ENCODE data around the gene OGFOD1. TPM values are rescaled to one million over a fixed set of nuclear protein-coding genes. Genes with fewer than 3 reads are reported as not detected.

Gene OGFOD1
- total RNA-seq, 1 donor from 2014 or later, result 87.0 TPM

- Mint-ChIP-seq H3K4me1 (peaks cover 40% of the 10 kb centered on the region), H3K36me3 (ENCODE audit: low read depth) (peaks cover 51% of the 10 kb centered on the region), H3K27ac (peak overlapping the region; percentile 95), H3K9me3 (no peaks in the 10 kb centered on the region), H3K4me3 (peak overlapping the region; percentile 94), H3K27me3 (no peaks in the 10 kb centered on the region)
- intact Hi-C loops (cut with micrococcal nuclease), result loop anchor here (2.0 to 10.0 kb wide), 3 partner anchors 252 to 734 kb away; partner anchors contain the start of genes HERPUD1, PSME3IP1 and RSPRY1
- peak; percentile 68 for DNase-seq
Observed at GRCh38 chr16:56450275-56450985, 924 bp upstream of the OGFOD1 start.

GRCh38 chr16:56451753-56452689 lies 667 bp downstream of the OGFOD1 start:
- Mint-ChIP-seq H3K4me3 (peak overlapping the region; percentile 94), H3K4me1 (peaks cover 42% of the 10 kb centered on the region), H3K36me3 (ENCODE audit: low read depth) (peaks cover 55% of the 10 kb centered on the region), H3K27ac (peak overlapping the region; percentile 95), H3K27me3 (no peaks in the 10 kb centered on the region), H3K9me3 (no peaks in the 10 kb centered on the region)
- intact Hi-C loops (cut with micrococcal nuclease), result loop anchor here (1.0 to 10.0 kb wide), 5 partner anchors 27 to 733 kb away; partner anchors contain the start of genes AMFR, HERPUD1, MT2A and PSME3IP1
- peak; percentile 68 for DNase-seq

GRCh38 chr16:56457927-56458470 lies 6.6 kb downstream of the OGFOD1 start:
- Mint-ChIP-seq H3K4me3 (no peak overlapping the region), H3K27me3 (no peaks in the 10 kb centered on the region), H3K4me1 (peaks cover 15% of the 10 kb centered on the region), H3K27ac (no peak overlapping the region), H3K36me3 (ENCODE audit: low read depth) (peaks cover 70% of the 10 kb centered on the region), H3K9me3 (no peaks in the 10 kb centered on the region)
- DNase-seq, result no peak
- intact Hi-C loops (cut with micrococcal nuclease), result loop anchor here (10.0 kb wide), 1 partner anchor 727 kb away; the partner anchor contains the start of genes PSME3IP1 and RSPRY1

- DNase-seq, result no peak
- H3K36me3 Mint-ChIP-seq (ENCODE audit: low read depth), result peaks cover 67% of the 10 kb centered on the region
- intact Hi-C loops (cut with micrococcal nuclease), result no loop called here
- H3K4me1 Mint-ChIP-seq, result peaks cover 12% of the 10 kb centered on the region
- H3K4me3 Mint-ChIP-seq, result no peak overlapping the region
- H3K27ac Mint-ChIP-seq, result no peak overlapping the region
- no peaks in the 10 kb centered on the region for H3K27me3 Mint-ChIP-seq
- no peaks in the 10 kb centered on the region for H3K9me3 Mint-ChIP-seq
Observed at GRCh38 chr16:56460101-56460500, 8.7 kb downstream of the OGFOD1 start.

GRCh38 chr16:56462064-56462796 lies 10.9 kb downstream of the OGFOD1 start:
- no peaks in the 10 kb centered on the region for H3K27me3 Mint-ChIP-seq
- peaks cover 7% of the 10 kb centered on the region for H3K4me1 Mint-ChIP-seq
- no peak overlapping the region for H3K27ac Mint-ChIP-seq
- peaks cover 66% of the 10 kb centered on the region for H3K36me3 Mint-ChIP-seq (ENCODE audit: low read depth)
- intact Hi-C loops (cut with micrococcal nuclease), result no loop called here
- DNase-seq, result no peak
- H3K9me3 Mint-ChIP-seq, result no peaks in the 10 kb centered on the region
- H3K4me3 Mint-ChIP-seq, result no peak overlapping the region

- no peak overlapping the region for H3K4me3 Mint-ChIP-seq
- peaks cover 69% of the 10 kb centered on the region for H3K36me3 Mint-ChIP-seq (ENCODE audit: low read depth)
- intact Hi-C loops (cut with micrococcal nuclease), result no loop called here
- peaks cover 3% of the 10 kb centered on the region for H3K4me1 Mint-ChIP-seq
- no peaks in the 10 kb centered on the region for H3K27me3 Mint-ChIP-seq
- no peak overlapping the region for H3K27ac Mint-ChIP-seq
- no peaks in the 10 kb centered on the region for H3K9me3 Mint-ChIP-seq
- DNase-seq, result no peak
Observed at GRCh38 chr16:56463153-56463552, 11.8 kb downstream of the OGFOD1 start.

- Mint-ChIP-seq H3K9me3 (no peaks in the 10 kb centered on the region), H3K4me1 (peaks cover 2% of the 10 kb centered on the region), H3K4me3 (no peak overlapping the region), H3K27ac (no peak overlapping the region), H3K36me3 (ENCODE audit: low read depth) (peaks cover 74% of the 10 kb centered on the region), H3K27me3 (no peaks in the 10 kb centered on the region)
- DNase-seq, result no peak
- intact Hi-C loops (cut with micrococcal nuclease), result no loop called here
Observed at GRCh38 chr16:56466344-56466743, 15.0 kb downstream of the OGFOD1 start.

- Mint-ChIP-seq H3K4me1 (peaks cover 2% of the 10 kb centered on the region), H3K4me3 (no peak overlapping the region), H3K27me3 (no peaks in the 10 kb centered on the region), H3K36me3 (ENCODE audit: low read depth) (peaks cover 73% of the 10 kb centered on the region), H3K9me3 (no peaks in the 10 kb centered on the region), H3K27ac (no peak overlapping the region)
- DNase-seq, result no peak
- intact Hi-C loops (cut with micrococcal nuclease), result no loop called here
Observed at GRCh38 chr16:56468800-56469199, 17.4 kb downstream of the OGFOD1 start.

GRCh38 chr16:56469748-56470147 lies 18.4 kb downstream of the OGFOD1 start:
- Mint-ChIP-seq H3K27ac (no peak overlapping the region), H3K9me3 (no peaks in the 10 kb centered on the region), H3K4me1 (peaks cover 2% of the 10 kb centered on the region), H3K27me3 (no peaks in the 10 kb centered on the region), H3K4me3 (no peak overlapping the region), H3K36me3 (ENCODE audit: low read depth) (peaks cover 66% of the 10 kb centered on the region)
- no peak for DNase-seq
- intact Hi-C loops (cut with micrococcal nuclease), result no loop called here

GRCh38 chr16:56470232-56470631 lies 18.9 kb downstream of the OGFOD1 start:
- Mint-ChIP-seq H3K36me3 (ENCODE audit: low read depth) (peaks cover 70% of the 10 kb centered on the region), H3K4me3 (no peak overlapping the region), H3K27ac (no peak overlapping the region), H3K9me3 (no peaks in the 10 kb centered on the region), H3K27me3 (no peaks in the 10 kb centered on the region), H3K4me1 (peaks cover 2% of the 10 kb centered on the region)
- intact Hi-C loops (cut with micrococcal nuclease), result no loop called here
- no peak for DNase-seq

GRCh38 chr16:56470666-56471065 lies 19.3 kb downstream of the OGFOD1 start:
- Mint-ChIP-seq H3K9me3 (no peaks in the 10 kb centered on the region), H3K4me1 (no peaks in the 10 kb centered on the region), H3K27me3 (no peaks in the 10 kb centered on the region), H3K36me3 (ENCODE audit: low read depth) (peaks cover 71% of the 10 kb centered on the region), H3K27ac (no peak overlapping the region), H3K4me3 (no peak overlapping the region)
- intact Hi-C loops (cut with micrococcal nuclease), result no loop called here
- DNase-seq, result no peak

- H3K27ac Mint-ChIP-seq, result no peak overlapping the region
Observed at GRCh38 chr16:56475201-56475600, 23.8 kb downstream of the OGFOD1 start.

GRCh38 chr16:56477096-56477878 lies 25.9 kb downstream of the OGFOD1 start:
- DNase-seq, result no peak
- Mint-ChIP-seq H3K9me3 (no peaks in the 10 kb centered on the region), H3K27ac (no peak overlapping the region), H3K27me3 (no peaks in the 10 kb centered on the region), H3K36me3 (ENCODE audit: low read depth) (peaks cover 56% of the 10 kb centered on the region), H3K4me1 (peaks cover 12% of the 10 kb centered on the region), H3K4me3 (no peak overlapping the region)
- intact Hi-C loops (cut with micrococcal nuclease), result no loop called here

More at GRCh38 chr16:56475201-56475600, 23.8 kb downstream of the OGFOD1 start:
- H3K9me3 Mint-ChIP-seq, result no peaks in the 10 kb centered on the region
- intact Hi-C loops (cut with micrococcal nuclease), result no loop called here
- no peaks in the 10 kb centered on the region for H3K27me3 Mint-ChIP-seq
- H3K36me3 Mint-ChIP-seq (ENCODE audit: low read depth), result peaks cover 67% of the 10 kb centered on the region
- H3K4me1 Mint-ChIP-seq, result peaks cover 10% of the 10 kb centered on the region
- no peak overlapping the region for H3K4me3 Mint-ChIP-seq
- DNase-seq, result no peak

Measured in activated CD4-positive, alpha-beta T cell treated with anti-CD3 and anti-CD28 coated beads, Interleukin-2, amount 10 ng/mL, durations not matched to agents 24 days and 14 days (primary cell).